NCI-H748 (cell line): ENCODE data around the gene RIMS1.
A peak's percentile ranks its signal among the peaks of the same experiment; 100 is the strongest.

Experiments used
- DNase-seq: peaks from one replicate; lab custom pipeline; 2025; ENCODE audit not compliant: unreplicated experiment; lab: John Stamatoyannopoulos, UW

Gene RIMS1

DNA sequence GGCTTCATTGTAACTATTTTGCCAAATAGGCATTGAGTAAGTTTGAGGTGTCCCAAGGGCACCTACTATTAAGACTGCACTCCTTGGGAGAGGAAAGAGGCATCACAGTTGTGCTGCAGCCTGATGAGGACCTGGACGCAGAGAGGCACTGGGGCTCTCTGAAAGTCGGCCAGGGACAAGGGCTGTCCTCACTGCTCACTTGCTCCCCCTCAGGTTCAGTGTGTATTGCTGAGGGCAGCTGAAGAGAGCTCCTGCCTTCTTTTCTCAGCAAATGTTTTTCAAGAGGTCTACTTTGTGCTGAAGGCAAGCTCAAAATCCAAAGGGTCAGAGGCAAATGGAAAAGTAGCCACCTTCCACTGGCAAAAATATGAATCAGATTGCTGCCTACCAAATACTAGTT lies 331.8 kb downstream of the RIMS1 start:
- DNase-seq = peak; percentile 46

GRCh38 chr6:72219536-72219935 lies 333.2 kb downstream of the RIMS1 start:
- no peak for DNase-seq

DNA sequence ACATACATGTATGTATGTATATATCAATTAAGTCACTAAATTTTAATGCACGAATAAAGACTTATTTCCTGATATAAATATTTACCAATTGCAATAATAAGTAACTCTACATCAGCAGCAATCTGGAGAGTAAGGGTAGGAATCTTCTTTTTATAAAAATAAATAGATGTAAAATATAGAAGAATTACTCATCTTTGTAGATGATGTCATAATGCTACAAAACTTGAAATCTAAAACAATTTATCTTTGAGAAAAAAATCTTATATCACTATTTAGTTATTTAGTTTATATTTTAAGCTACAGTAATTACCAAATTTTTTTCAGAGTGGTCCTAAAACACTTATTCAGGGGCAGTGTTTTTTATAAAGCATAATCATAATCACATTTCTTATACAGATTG lies 351.7 kb downstream of the RIMS1 start:
- no peak for DNase-seq

- DNase-seq = no peak
Measured at GRCh38 chr6:72238900-72239299, 352.6 kb downstream of the RIMS1 start.

DNA sequence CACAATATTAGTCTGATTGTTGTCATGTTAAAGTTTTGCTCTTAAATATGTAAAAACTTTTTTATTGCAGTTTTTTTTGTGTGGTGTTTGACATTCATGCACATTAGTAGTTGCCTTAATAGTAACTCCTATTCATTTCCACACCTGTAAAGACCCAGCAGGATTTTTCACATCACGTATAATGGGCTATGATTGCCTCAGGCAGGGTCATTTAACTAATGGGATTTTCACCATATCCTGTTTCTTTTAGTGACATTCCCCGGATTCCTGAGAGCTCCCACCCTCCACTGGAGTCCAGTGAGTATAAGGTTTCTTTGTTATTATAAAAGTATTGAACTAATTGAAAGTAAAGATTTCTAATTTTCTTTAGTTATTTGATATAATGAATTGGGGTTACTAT lies 359.2 kb downstream of the RIMS1 start:
- DNase-seq = peak; percentile 43

DNA sequence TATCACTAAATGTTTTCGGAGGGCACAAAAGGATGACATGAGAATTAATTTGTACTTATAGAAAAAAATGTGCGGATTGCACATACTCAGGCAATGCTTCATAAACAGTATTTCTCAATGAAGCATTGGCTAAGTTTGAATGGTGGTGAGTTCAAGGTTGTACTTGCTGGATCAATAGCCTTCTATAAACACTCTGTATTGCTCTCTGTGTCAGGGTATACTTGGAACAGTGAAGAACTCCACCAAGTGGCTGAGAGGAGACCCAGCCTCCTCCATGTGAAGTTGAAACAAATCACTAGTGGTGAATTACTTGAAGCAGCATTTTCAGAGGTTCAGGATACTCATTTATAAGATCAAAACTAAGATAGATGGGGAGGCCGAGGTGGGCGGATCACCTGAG lies 360.6 kb downstream of the RIMS1 start:
- DNase-seq = peak; percentile 4

DNA sequence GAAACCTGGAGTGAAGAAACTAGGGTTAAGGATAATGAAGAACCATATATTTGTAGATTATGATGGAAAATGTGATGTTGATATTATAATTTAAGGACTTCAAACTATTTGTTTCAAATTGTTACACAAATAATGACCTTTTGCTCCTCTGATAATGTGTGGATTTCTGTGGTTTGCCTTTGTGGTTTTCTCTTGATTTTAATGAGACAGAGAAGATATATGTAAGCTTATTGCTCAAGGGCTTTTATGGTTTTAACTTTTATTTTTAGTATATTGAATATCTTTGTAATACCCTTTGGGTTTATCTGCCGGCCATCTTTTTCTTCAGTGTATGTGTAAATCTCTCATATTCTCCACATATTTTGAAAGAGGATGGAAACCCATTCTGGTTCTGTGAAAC lies 362.3 kb downstream of the RIMS1 start:
- DNase-seq = no peak

- DNase-seq = no peak
Measured at GRCh38 chr6:72250664-72251063, 364.3 kb downstream of the RIMS1 start.

GRCh38 chr6:72260489-72260888 lies 374.1 kb downstream of the RIMS1 start:
- DNase-seq = no peak

- DNase-seq = no peak
Measured at GRCh38 chr6:72261554-72261953, 375.2 kb downstream of the RIMS1 start.

DNA sequence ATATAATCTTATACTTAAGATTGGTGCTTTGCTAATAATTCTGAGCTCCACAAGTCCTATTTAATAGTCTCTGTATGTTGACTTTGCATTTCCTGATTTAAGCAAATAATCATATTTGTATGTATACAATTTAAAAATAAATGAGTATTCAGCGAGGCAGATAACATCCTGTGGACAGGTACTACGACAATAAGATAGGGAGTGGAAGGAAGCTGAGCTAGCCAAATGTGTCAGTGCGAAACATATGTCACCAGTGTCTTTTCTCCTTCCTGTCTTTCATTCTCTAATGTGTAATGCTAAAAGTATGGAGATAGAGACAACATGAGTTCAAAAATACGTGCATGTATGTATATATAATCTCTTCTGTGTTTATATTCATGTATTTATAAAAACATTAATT lies 375.9 kb downstream of the RIMS1 start:
- no peak for DNase-seq

- no peak for DNase-seq
Measured at GRCh38 chr6:72267470-72267869, 381.1 kb downstream of the RIMS1 start.

DNA sequence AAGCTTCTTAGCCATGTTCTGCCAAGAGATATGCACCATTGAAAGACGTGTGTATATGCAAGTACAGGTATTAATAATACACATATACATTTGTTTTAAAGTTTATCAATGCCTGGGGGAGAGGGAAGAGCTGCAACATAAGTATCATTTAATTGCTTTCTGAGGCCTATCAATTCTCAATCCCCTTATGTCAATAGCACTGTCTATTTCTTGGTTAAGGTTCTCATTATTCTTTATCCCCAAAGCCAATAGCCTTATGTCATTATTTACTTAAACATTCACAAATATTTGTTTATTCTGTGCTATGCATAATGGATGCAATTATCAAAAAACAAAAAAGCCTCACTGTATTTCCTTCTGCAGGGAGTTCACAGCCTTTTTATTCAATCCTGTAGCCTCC lies 385.2 kb downstream of the RIMS1 start:
- peak; percentile 72 for DNase-seq

DNA sequence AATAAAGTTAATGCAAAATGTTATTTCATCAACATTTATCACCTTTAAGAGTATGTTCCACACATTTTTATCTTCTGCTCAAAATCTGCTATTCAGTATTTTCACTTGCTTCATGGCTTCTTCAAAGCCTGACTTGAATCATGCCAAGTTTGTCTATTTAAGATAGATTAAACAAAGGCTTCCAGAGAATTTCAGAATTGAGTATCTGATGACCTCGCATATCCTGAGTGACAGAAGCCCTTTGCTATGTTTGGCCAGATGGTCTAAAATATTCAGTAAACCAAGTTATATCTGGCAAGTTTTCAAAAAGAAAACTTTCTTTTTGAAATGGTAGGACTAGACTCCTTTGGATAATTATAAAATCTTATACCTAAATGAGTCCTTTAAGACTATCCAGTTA lies 386.6 kb downstream of the RIMS1 start:
- no peak for DNase-seq

DNA sequence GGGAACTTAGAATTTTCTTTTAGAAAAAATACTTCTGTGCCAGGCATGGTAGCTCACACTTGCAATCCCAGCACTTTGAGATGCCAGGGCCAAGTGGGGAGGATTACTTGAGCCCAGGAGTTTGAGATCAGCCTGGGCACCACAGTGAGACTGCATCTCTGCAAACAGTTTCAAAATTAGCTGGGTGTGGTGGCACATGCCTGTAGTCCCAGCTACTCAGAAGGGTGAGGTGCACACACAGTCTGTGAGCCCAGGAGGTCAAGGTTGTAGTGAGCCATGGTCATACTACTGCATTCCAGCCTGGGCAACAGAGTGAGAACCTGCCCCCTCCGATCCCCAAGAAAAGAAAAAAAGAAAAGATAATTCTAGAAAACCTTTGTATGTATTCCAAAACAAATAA lies 389.5 kb downstream of the RIMS1 start:
- DNase-seq = no peak

- DNase-seq = no peak
Measured at GRCh38 chr6:72282201-72282600, 395.9 kb downstream of the RIMS1 start.

DNA sequence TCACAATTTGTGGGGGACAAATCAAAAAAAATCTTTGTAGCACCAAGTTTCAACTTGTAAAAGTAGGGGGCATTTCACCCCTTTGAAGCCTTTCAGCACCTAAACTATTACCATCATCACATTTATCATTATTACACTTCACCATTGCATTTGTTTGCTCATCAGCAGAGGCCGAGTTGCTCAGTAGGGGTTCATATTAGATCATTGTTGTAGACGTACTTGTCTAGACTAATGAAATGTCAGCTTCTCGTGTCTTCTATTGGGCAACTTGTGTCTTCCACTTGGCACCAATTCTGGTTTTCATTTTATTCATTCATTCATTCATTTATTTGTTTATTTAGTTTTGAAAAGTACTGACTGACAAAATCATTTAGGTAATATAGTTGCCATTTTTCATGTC lies 397.2 kb downstream of the RIMS1 start:
- DNase-seq = peak; percentile 52

DNA sequence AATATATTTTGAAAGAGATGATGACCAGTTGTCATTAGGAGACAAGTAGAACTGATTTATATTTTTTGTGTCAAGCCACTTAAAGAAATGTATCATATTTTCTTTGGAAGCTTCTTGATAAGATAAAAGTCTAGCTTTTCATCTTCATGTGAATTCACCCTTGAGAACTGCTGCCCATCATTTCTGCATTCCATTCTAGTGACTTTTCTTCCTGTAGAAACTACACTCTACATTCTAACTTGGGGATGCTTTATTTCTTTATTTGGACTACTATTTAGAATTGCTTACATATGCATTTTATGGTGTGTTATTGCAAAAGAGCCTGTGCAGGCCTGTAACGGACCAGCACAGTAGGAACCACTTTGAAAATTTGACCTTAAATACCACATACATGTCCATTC lies 400.6 kb downstream of the RIMS1 start:
- no peak for DNase-seq

- no peak for DNase-seq
Measured at GRCh38 chr6:72287801-72288200, 401.5 kb downstream of the RIMS1 start.

GRCh38 chr6:72288592-72288991 lies 402.2 kb downstream of the RIMS1 start:
- DNase-seq = no peak

GRCh38 chr6:72290620-72291019 lies 404.3 kb downstream of the RIMS1 start:
- DNase-seq = no peak

- DNase-seq = no peak
Measured at GRCh38 chr6:72296375-72296774, 410.0 kb downstream of the RIMS1 start.

GRCh38 chr6:72305971-72306370 lies 419.6 kb downstream of the RIMS1 start:
- DNase-seq = no peak
